Measurements from ENCODE around the gene CD3E.
A peak's percentile ranks its signal among the peaks of the same experiment; 100 is the strongest.

Gene CD3E

DNA sequence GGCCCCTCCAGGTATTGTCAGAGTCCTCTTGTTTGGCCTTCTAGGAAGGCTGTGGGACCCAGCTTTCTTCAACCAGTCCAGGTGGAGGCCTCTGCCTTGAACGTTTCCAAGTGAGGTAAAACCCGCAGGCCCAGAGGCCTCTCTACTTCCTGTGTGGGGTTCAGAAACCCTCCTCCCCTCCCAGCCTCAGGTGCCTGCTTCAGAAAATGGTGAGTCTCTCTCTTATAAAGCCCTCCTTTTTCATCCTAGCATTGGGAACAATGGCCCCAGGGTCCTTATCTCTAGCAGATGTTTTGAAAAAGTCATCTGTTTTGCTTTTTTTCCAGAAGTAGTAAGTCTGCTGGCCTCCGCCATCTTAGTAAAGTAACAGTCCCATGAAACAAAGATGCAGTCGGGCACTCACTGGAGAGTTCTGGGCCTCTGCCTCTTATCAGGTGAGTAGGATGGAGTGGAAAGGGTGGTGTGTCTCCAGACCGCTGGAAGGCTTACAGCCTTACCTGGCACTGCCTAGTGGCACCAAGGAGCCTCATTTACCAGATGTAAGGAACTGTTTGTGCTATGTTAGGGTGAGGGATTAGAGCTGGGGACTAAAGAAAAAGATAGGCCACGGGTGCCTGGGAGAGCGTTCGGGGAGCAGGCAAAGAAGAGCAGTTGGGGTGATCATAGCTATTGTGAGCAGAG is at the start of gene CD3E:
TSS of gene CD3E (plus strand) at position 163 of the 681 bp plus-strand sequence. CDS start at position 386, 223 bp downstream.
- Mint-ChIP-seq H3K4me3 (no peak within 1 kb of the TSS), H3K9me3 (no peaks in the 10 kb centered on the region), H3K4me1 (ENCODE audit: low read depth) (no peaks in the 10 kb centered on the region), H3K36me3 (ENCODE audit: low read depth) (no peaks in the 10 kb centered on the region), H3K27me3 (peaks cover 13% of the 10 kb centered on the region), H3K27ac (no peak within 1 kb of the TSS)
- intact Hi-C loops (cut with micrococcal nuclease) = no loop called here

DNA sequence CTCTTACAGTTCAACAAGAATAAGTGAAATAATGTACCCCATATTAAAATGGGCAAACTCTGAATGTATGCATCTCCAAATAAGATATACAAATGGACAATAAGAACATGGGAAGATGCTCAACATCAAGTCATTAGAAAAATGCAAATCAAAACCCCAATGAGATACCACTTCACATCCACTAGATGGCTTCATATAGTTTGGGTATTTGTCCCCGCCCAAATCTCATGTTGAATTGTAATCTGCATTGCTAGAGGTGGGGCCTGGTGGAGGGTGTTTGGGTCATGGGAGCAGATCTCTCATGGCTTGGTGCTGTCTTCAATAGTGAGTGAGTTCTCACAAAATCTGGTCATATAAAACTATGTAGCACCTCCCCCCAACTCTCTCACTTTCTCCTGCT is 46.1 kb upstream of the CD3E start:
- Mint-ChIP-seq H3K36me3 (ENCODE audit: low read depth) (no peaks in the 10 kb centered on the region), H3K27ac (no peak overlapping the region), H3K4me3 (no peak overlapping the region), H3K9me3 (peaks cover 9% of the 10 kb centered on the region), H3K4me1 (ENCODE audit: low read depth) (peaks cover 16% of the 10 kb centered on the region), H3K27me3 (no peaks in the 10 kb centered on the region)
- intact Hi-C loops (cut with micrococcal nuclease) = no loop called here

DNA sequence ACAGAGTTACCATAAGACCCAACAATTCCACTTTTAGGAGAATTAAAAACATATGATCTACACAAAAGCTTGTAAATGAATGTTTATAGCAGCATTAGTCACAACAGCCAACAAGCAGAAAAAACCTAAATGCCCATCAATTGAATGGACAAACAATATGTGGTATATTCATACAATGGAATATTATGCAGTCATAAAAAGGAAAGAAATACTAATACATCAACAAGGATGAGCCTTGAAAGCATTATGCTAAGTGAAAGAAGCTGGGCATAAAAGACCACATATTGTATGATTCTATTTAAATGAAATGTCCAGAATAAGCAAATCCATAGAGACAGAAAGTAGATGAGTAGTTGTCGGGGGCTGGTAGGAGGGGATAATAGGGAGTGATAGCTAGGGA is 45.4 kb upstream of the CD3E start:
- intact Hi-C loops (cut with micrococcal nuclease) = no loop called here
- peaks cover 22% of the 10 kb centered on the region for H3K4me1 Mint-ChIP-seq (ENCODE audit: low read depth)

DNA sequence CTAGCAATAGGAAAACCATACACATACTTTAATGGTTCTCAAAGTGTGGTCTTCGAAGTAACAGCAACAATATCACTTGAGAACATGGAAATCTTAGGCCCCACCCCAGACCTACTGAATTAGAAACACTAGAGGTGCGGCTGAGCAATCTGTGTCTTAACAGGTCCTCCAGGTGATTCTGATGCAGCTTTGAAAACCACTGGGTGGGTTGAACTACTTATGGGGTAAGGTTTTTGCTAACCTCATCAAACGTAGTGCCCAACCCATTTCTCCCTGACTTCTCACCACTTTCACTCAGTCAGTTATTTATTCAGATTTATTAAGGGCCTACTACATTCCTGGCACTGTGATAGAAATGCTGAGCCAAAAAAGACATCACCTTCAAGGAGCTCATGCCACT is 44.2 kb upstream of the CD3E start:
- Mint-ChIP-seq H3K4me3 (no peak overlapping the region), H3K4me1 (ENCODE audit: low read depth) (peaks cover 33% of the 10 kb centered on the region), H3K27me3 (peaks cover 14% of the 10 kb centered on the region), H3K36me3 (ENCODE audit: low read depth) (no peaks in the 10 kb centered on the region), H3K27ac (no peak overlapping the region), H3K9me3 (peaks cover 9% of the 10 kb centered on the region)
- intact Hi-C loops (cut with micrococcal nuclease) = no loop called here

More for the DNA sequence above, 45.4 kb upstream of the CD3E start:
- peaks cover 2% of the 10 kb centered on the region for H3K27me3 Mint-ChIP-seq
- no peak overlapping the region for H3K4me3 Mint-ChIP-seq
- no peaks in the 10 kb centered on the region for H3K36me3 Mint-ChIP-seq (ENCODE audit: low read depth)
- H3K9me3 Mint-ChIP-seq = peaks cover 9% of the 10 kb centered on the region
- H3K27ac Mint-ChIP-seq = no peak overlapping the region

DNA sequence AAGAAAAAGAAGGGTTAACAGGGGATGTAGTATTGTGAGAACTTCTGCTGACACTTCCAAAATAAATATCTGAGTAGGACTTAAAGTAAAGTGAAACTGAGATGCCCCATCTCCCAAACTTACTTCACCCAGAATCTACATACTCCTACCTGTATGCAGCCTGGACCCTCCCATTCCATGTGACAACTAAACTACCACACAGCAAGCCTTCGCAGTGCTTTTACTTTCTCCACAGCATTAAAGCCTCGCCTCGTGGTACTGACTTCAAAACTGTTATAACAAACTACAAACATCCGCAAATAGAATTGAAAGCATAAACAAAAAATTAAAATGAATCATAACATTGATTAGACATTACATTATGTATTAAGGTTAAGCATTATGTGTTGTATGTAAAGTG is 41.4 kb upstream of the CD3E start:
- Mint-ChIP-seq H3K9me3 (peaks cover 9% of the 10 kb centered on the region), H3K4me1 (ENCODE audit: low read depth) (peaks cover 44% of the 10 kb centered on the region), H3K27ac (no peak overlapping the region), H3K27me3 (peaks cover 14% of the 10 kb centered on the region), H3K36me3 (ENCODE audit: low read depth) (no peaks in the 10 kb centered on the region), H3K4me3 (no peak overlapping the region)
- intact Hi-C loops (cut with micrococcal nuclease) = no loop called here

DNA sequence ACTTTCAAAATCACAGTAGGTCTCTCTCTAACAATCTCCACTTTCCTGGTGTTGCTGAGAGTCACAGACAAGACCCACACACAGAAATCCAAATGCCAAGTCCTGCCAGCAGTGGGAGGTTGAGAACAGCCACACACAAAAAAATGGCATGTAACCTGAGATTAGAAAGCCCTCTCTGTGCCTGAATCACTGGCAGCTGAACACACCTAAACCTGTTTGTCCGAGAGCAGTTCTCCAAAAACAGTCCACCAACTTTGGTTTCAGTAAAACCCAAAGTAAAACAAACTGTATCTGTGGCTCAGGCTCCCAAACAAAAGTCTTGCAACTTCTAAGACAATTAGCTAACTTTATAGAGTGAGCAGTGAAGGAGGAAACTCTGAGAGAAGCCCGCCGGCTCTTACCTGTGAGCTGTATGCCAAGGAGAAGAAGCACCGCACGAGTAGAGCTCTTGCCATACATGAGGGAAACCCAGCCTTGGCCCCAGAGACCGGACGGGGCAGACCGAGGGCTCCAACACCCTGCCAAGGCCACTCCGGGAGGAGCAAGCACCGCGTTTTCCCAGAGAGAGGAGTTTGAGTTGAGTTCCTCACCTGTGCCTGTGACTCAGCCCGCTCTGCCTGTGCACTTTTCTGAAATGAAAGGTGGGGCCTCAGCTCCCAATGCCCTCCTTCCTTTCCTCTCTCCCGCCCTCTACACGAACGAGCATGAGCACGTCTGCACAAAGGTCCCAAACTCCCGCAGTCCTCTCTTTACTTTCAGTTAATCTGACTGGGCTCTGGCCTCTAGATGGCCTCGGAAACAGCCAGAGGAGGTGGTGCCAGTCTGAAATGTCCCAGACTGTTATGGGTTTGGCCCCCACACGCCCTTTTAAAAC is 40.6 kb upstream of the CD3E start, which contains the start of gene MPZL2:
TSS of gene MPZL2 (minus strand) at position 603 of the 874 bp plus-strand sequence. CDS start at position 459, 144 bp downstream.
- intact Hi-C loops (cut with micrococcal nuclease) = no loop called here
- peak within 1 kb of the TSS; percentile 72 for H3K4me3 Mint-ChIP-seq
- no peaks in the 10 kb centered on the region for H3K36me3 Mint-ChIP-seq (ENCODE audit: low read depth)

DNA sequence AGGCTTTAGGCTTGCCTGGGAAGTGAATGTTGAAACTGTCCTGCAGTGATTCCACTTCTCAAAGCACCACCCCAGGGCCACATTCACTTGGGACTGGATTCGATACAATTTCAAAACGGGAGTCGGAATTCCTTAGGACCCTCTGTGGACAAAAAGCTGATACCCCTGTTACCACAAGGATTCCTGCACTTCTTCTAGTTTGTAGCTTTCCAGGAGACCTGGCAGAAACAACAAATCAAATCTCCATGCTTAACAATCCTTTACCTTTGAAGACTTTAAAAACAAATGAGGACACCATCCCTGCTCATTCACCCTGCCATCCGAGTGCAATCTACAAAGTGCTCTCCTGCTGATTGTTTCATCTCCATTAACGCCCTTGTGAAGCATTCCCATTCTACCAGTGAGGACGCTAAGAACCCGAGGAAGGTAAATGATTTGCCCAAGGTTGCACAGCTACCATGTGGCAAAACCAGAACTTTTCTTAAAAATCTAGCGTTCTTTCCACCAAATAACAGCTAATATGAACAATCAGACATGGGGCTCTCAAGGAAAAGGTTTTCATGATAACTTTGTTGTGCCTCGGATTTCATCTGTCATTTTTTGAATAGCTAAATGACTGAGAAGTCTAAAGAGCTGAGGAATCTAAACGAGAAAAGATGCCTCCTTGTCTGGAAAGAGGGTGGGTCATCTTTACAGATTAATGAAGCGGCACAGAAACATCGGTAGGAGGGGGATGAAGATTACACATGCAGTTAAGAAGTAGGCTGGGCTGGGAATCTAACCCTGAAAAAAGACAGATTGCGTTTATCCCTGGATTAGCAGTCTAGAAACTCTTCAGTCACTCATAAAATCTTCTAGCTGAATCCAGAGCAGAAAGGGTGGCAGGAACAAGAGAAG is 39.7 kb upstream of the CD3E start:
- Mint-ChIP-seq H3K4me3 (peak overlapping the region; percentile 72), H3K27ac (peak overlapping the region; percentile 69), H3K27me3 (peaks cover 17% of the 10 kb centered on the region)

More for the DNA sequence above, 40.6 kb upstream of the CD3E start, which contains the start of gene MPZL2:
- H3K9me3 Mint-ChIP-seq = peaks cover 2% of the 10 kb centered on the region
- peaks cover 44% of the 10 kb centered on the region for H3K4me1 Mint-ChIP-seq (ENCODE audit: low read depth)
- H3K27ac Mint-ChIP-seq = peak within 1 kb of the TSS; percentile 69
- peaks cover 14% of the 10 kb centered on the region for H3K27me3 Mint-ChIP-seq

DNA sequence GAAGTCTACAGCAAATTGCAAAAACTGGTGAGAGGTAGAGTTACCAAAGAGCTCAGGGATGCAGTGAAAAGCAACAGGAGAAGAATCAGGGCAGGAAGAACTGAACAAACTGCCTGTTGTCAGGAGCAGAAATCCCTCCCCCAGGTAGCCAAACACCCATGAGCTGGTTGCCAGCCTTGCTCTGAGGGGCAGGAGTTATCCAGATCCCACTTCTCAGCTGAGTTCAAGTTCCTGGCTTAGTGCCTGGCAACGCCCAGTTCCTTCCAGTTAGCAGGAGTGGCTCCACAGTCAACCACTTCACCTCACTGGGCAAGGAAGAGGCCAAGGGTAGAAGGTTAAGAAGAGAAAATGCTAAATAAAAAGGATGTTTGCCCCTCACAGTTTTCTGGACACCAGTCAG is 38.6 kb upstream of the CD3E start:
- H3K4me1 Mint-ChIP-seq (ENCODE audit: low read depth) = peaks cover 49% of the 10 kb centered on the region
- H3K36me3 Mint-ChIP-seq (ENCODE audit: low read depth) = no peaks in the 10 kb centered on the region
- H3K27me3 Mint-ChIP-seq = peaks cover 17% of the 10 kb centered on the region
- no peaks in the 10 kb centered on the region for H3K9me3 Mint-ChIP-seq
- intact Hi-C loops (cut with micrococcal nuclease) = no loop called here
- H3K27ac Mint-ChIP-seq = no peak overlapping the region
- no peak overlapping the region for H3K4me3 Mint-ChIP-seq

More for the DNA sequence above, 39.7 kb upstream of the CD3E start:
- peaks cover 46% of the 10 kb centered on the region for H3K4me1 Mint-ChIP-seq (ENCODE audit: low read depth)
- no peaks in the 10 kb centered on the region for H3K36me3 Mint-ChIP-seq (ENCODE audit: low read depth)
- H3K9me3 Mint-ChIP-seq = no peaks in the 10 kb centered on the region
- intact Hi-C loops (cut with micrococcal nuclease) = no loop called here

DNA sequence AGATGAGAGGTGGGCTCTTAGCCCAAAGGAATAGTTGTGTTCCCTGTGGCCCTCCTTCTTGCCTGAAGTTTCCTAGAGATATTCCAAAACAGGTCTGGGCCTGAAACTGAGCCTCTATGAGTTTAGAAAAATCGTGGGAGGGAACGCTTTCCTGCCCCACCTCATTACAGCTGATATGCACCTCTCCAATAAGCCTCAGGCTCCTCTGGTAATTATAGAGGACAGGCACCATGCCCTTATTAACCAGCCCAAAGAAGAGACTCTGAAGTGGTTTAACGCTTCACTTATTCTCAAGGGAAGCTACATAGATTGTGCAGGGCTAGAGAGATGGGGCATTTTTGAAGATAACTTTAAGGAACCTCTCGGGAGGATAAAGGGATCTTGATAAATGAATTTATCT is 37.0 kb upstream of the CD3E start:
- H3K9me3 Mint-ChIP-seq = no peaks in the 10 kb centered on the region
- no peak overlapping the region for H3K27ac Mint-ChIP-seq
- intact Hi-C loops (cut with micrococcal nuclease) = no loop called here
- peaks cover 17% of the 10 kb centered on the region for H3K27me3 Mint-ChIP-seq
- H3K36me3 Mint-ChIP-seq (ENCODE audit: low read depth) = no peaks in the 10 kb centered on the region
- H3K4me1 Mint-ChIP-seq (ENCODE audit: low read depth) = peaks cover 43% of the 10 kb centered on the region
- no peak overlapping the region for H3K4me3 Mint-ChIP-seq

DNA sequence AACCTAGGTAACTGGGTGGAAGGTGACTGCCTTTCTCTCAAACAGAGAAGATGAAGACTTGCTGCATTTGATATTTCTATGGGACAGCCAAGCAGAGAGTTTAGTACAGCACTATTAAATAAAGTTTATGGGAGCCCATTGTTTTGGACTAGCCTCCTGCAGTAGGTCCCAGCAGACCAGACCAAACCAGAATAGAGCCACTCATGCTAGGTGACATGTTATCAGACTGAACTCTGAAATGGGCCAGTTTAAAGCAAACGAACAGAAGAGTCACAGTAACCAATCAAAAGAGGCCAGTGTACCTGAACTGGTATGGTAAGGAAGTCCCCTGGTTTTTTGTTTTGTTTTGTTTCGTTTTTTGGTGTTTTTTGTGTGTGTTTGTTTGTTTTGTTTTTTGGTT is 32.5 kb upstream of the CD3E start:
- Mint-ChIP-seq H3K9me3 (no peaks in the 10 kb centered on the region), H3K4me1 (ENCODE audit: low read depth) (peaks cover 5% of the 10 kb centered on the region), H3K36me3 (ENCODE audit: low read depth) (no peaks in the 10 kb centered on the region), H3K27ac (no peak overlapping the region), H3K27me3 (peaks cover 10% of the 10 kb centered on the region), H3K4me3 (no peak overlapping the region)
- intact Hi-C loops (cut with micrococcal nuclease) = no loop called here

DNA sequence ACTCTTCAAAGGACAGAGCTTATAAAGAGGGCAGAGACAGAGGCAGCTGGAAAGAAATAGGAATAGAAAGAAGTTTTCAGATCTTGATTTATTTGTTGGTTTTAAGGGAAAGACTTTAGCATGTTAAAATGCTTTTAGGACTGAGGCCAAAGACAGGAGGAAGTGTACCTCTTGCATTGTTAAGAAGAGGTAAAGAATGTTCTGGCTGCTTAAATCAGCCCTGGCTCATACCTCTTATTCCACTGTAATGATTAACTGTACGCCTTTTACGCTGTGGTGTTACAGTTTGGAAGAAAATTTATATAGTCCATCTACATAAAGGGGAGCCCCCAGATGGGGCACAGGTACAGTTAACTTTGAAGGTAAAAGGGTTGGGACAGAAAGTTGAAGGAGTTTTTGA is 30.3 kb upstream of the CD3E start:
- Mint-ChIP-seq H3K9me3 (no peaks in the 10 kb centered on the region), H3K27me3 (peaks cover 10% of the 10 kb centered on the region), H3K27ac (no peak overlapping the region), H3K36me3 (ENCODE audit: low read depth) (no peaks in the 10 kb centered on the region), H3K4me1 (ENCODE audit: low read depth) (peaks cover 5% of the 10 kb centered on the region), H3K4me3 (no peak overlapping the region)
- intact Hi-C loops (cut with micrococcal nuclease) = no loop called here

DNA sequence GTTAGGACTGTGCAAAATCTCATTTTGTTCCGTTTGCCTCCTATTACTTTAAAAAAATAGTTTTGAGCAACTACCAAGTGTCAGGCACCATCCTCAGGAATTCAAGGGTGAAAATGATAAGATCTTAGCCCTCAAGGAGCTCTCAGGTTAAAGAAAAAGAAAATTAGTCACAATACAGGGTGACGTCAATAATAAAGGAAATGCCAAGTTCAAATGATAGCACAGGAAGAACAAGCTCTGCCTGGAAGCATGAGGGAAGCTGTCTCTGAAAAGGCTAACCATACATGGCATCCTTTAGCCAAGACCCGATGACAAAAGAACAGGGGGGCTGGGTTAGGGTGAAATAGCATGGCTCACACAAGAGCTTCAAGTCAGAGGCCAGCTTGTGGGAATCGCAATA is 29.4 kb upstream of the CD3E start:
- no peaks in the 10 kb centered on the region for H3K9me3 Mint-ChIP-seq
- no peak overlapping the region for H3K4me3 Mint-ChIP-seq
- no peaks in the 10 kb centered on the region for H3K36me3 Mint-ChIP-seq (ENCODE audit: low read depth)
- peaks cover 7% of the 10 kb centered on the region for H3K27me3 Mint-ChIP-seq
- intact Hi-C loops (cut with micrococcal nuclease) = no loop called here
- no peaks in the 10 kb centered on the region for H3K4me1 Mint-ChIP-seq (ENCODE audit: low read depth)
- no peak overlapping the region for H3K27ac Mint-ChIP-seq

DNA sequence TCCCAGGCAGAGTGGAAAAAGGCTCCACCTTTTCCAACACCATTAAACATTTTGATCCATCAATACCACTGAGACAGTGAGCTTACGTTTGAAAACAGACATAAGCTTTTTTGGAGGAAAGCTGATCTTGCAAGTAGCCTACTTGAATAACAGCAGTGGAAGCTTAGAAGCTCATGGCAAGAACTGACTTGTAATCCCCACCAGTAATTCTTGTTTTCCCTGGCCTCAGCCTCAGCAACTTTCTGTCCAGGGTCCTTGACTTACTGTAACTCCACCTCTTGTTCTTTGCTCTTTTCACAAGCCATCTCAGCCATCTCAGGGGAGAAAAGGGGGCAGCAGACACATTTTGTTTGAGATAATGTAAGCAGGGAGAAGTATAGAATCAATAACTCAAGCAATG is 28.1 kb upstream of the CD3E start:
- Mint-ChIP-seq H3K9me3 (no peaks in the 10 kb centered on the region), H3K4me3 (no peak overlapping the region), H3K4me1 (ENCODE audit: low read depth) (peaks cover 4% of the 10 kb centered on the region), H3K36me3 (ENCODE audit: low read depth) (no peaks in the 10 kb centered on the region), H3K27me3 (peaks cover 7% of the 10 kb centered on the region), H3K27ac (no peak overlapping the region)
- intact Hi-C loops (cut with micrococcal nuclease) = no loop called here

Measured in dendritic cell treated with granulocyte-macrophage colony-stimulating factor and Interleukin-4, amounts not matched to agents 40 ng/mL and 50 ng/mL, for 4 days (primary cell).